WERI-Rb-1 (cell line): Measurements from ENCODE around the gene DHRS12.

ENCODE experiments used
- DNase-seq: peaks from one replicate; pipeline ENCODE4 v3.0.0-alpha.2; 2020
- H3K27ac ChIP-seq: fragments of 250-450 bp; sonication (Bioruptor Pico); 2 replicates; pipeline ENCODE4 v1.5.1; 2020; ENCODE audit warnings: mild to moderate bottlenecking, moderate library complexity
- H3K27me3 ChIP-seq: fragments of 250-450 bp; sonication (Bioruptor Pico); 2 replicates; pipeline ENCODE4 v1.5.1; 2021; ENCODE audit warnings: mild to moderate bottlenecking, low read depth, moderate library complexity; ENCODE audit not compliant: insufficient read depth, severe bottlenecking
- H3K36me3 ChIP-seq: fragments of 250-450 bp; sonication (Bioruptor Pico); 2 replicates; pipeline ENCODE4 v1.5.1; 2020; ENCODE audit warnings: mild to moderate bottlenecking, moderate library complexity
- H3K4me3 ChIP-seq: 2 replicates; pipeline ENCODE4 v1.5.1; 2011; ENCODE audit warnings: low read depth, mild to moderate bottlenecking, control low read depth, low read length
- H3K9me3 ChIP-seq: fragments of 250-450 bp; sonication (Bioruptor Pico); 2 replicates; pipeline ENCODE4 v1.5.1; 2021; ENCODE audit warnings: mild to moderate bottlenecking, moderate library complexity; ENCODE audit not compliant: severe bottlenecking
- CTCF ChIP-seq: IDR thresholded peaks from 2 replicates; pipeline ENCODE4 v1.5.1; 2011; ENCODE audit warnings: low read depth, mild to moderate bottlenecking, control low read depth, inconsistent platforms, low read length

Gene DHRS12

GRCh38 chr13:51803422-51804294 is at the start of gene DHRS12:
Gene DHRS12 (minus strand): TSS chr13:51804163. CDS start chr13:51799659, 4,504 bp downstream.
- H3K27ac ChIP-seq = peak within 1 kb of the TSS; percentile 88
- TF ChIP-seq CTCF = no peak
- H3K4me3 ChIP-seq = peak within 1 kb of the TSS; percentile 59

GRCh38 chr13:51849145-51850101 is 45.5 kb upstream of the DHRS12 start:
- Histone ChIP-seq H3K27me3 (no peaks in the 10 kb centered on the region), H3K9me3 (no peaks in the 10 kb centered on the region), H3K27ac (no peak overlapping the region), H3K4me3 (no peak overlapping the region), H3K36me3 (no peaks in the 10 kb centered on the region)
- TF ChIP-seq CTCF = peak; percentile 80
- peak; percentile 43 for DNase-seq

More at GRCh38 chr13:51803422-51804294, at the start of gene DHRS12:
- no peaks in the 10 kb centered on the region for H3K36me3 ChIP-seq
- no peaks in the 10 kb centered on the region for H3K9me3 ChIP-seq
- no peaks in the 10 kb centered on the region for H3K27me3 ChIP-seq
- peak; percentile 69 for DNase-seq

GRCh38 chr13:51848674-51849073 is 44.7 kb upstream of the DHRS12 start:
- Histone ChIP-seq H3K36me3 (no peaks in the 10 kb centered on the region), H3K27ac (no peak overlapping the region), H3K9me3 (no peaks in the 10 kb centered on the region), H3K27me3 (no peaks in the 10 kb centered on the region), H3K4me3 (no peak overlapping the region)
- no peak for DNase-seq
- TF ChIP-seq CTCF = no peak

GRCh38 chr13:51846756-51847155 is 42.8 kb upstream of the DHRS12 start:
- no peak overlapping the region for H3K27ac ChIP-seq
- no peaks in the 10 kb centered on the region for H3K27me3 ChIP-seq
- H3K4me3 ChIP-seq = no peak overlapping the region
- no peaks in the 10 kb centered on the region for H3K36me3 ChIP-seq
- no peak for TF ChIP-seq CTCF
- no peak for DNase-seq
- H3K9me3 ChIP-seq = no peaks in the 10 kb centered on the region

GRCh38 chr13:51845574-51846318 is 41.8 kb upstream of the DHRS12 start:
- DNase-seq = no peak
- Histone ChIP-seq H3K36me3 (no peaks in the 10 kb centered on the region), H3K9me3 (no peaks in the 10 kb centered on the region), H3K27me3 (no peaks in the 10 kb centered on the region), H3K4me3 (peak overlapping the region; percentile 37), H3K27ac (peak overlapping the region; percentile 68)
- TF ChIP-seq CTCF = no peak
